HL-60 (cell line): ENCODE data around the gene GDF15.

ENCODE experiments used
- CTCF ChIP-seq: IDR thresholded peaks from one replicate; pipeline ENCODE4 v1.5.1; 2011; ENCODE audit warnings: low read length, control low read depth, inconsistent platforms; ENCODE audit not compliant: insufficient read depth
- GABPA ChIP-seq: IDR thresholded peaks from 2 replicates; pipeline ENCODE4 v1.6.1; 2012; ENCODE audit warnings: low read depth
- POLR2AphosphoS5 ChIP-seq: IDR thresholded peaks from 2 replicates; pipeline ENCODE4 v1.6.1; 2012; ENCODE audit warnings: low read depth
- REST ChIP-seq: IDR thresholded peaks from 2 replicates; pipeline ENCODE4 v1.6.1; 2012; ENCODE audit warnings: low read depth; ENCODE audit not compliant: insufficient replicate concordance
- SPI1 ChIP-seq: IDR thresholded peaks from 2 replicates; pipeline ENCODE4 v1.6.1; 2012; ENCODE audit warnings: low read depth, mild to moderate bottlenecking, borderline replicate concordance

GRCh38 chr19:18345296-18345695 lies 40.7 kb upstream of the GDF15 start:
- TF ChIP-seq CTCF = no peak
- no peak for TF ChIP-seq POLR2AphosphoS5
- TF ChIP-seq REST = no peak
- TF ChIP-seq GABPA = no peak
- TF ChIP-seq SPI1 = no peak
